A549 (cell line): ENCODE results near the gene KCNK15.

Experiments
- ESRRA ChIP-seq: fragments of 150-350 bp; IDR thresholded peaks from 2 replicates; pipeline ENCODE4 v1.6.1; 2014; ENCODE audit warnings: mild to moderate bottlenecking, low read length, borderline replicate concordance
- TF ChIP-seq, protein P1 (sequence below): fragments of >200 bp; sonication (Bioruptor Twin); formaldehyde crosslinking; IDR thresholded peaks from 3 replicates; pipeline ENCODE4 v1.5.1; 2016

DNA sequence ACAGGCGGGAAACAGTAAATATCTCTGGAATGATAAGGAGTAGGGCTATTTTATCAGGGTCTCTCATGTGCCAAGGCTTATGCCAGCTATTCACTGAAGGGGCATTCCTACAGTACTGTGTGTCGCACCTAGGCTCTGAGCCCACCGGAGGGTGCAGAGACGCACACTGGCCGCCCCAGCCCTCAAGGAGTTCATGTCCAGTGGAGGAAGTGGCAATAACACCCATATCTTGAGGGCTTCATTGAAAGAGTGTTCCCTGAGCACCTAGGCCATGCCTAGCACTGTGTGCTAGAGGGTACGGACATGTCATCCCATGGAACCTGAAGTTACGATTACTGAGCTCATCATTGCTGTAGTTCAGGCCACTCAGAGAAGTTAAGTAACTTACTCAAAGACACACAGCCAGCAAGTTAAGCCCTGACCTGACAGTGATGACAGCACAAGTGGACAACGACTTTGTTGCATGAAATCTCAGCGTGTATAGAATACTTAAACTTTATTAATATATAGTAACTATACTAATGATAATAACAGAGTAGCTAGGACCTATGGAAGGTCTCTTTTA lies 21.8 kb upstream of the KCNK15 start:
- TF ChIP-seq ESRRA = no peak
- TF ChIP-seq, protein P1, sequence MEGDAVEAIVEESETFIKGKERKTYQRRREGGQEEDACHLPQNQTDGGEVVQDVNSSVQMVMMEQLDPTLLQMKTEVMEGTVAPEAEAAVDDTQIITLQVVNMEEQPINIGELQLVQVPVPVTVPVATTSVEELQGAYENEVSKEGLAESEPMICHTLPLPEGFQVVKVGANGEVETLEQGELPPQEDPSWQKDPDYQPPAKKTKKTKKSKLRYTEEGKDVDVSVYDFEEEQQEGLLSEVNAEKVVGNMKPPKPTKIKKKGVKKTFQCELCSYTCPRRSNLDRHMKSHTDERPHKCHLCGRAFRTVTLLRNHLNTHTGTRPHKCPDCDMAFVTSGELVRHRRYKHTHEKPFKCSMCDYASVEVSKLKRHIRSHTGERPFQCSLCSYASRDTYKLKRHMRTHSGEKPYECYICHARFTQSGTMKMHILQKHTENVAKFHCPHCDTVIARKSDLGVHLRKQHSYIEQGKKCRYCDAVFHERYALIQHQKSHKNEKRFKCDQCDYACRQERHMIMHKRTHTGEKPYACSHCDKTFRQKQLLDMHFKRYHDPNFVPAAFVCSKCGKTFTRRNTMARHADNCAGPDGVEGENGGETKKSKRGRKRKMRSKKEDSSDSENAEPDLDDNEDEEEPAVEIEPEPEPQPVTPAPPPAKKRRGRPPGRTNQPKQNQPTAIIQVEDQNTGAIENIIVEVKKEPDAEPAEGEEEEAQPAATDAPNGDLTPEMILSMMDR = no peak
